ENCODE data around the gene TMEM119. TPM values are rescaled to one million over a fixed set of nuclear protein-coding genes. Genes with fewer than 3 reads are reported as not detected.
A peak's percentile ranks its signal among the peaks of the same experiment; 100 is the strongest.

TMEM119 gene
- total RNA-seq, 1 donor from 2014 or later = 0.36 TPM

GRCh38 chr12:108609537-108610335 is 11.9 kb upstream of the TMEM119 start:
- Mint-ChIP-seq H3K4me3 (ENCODE audit: unreplicated experiment) (no peak overlapping the region), H3K4me1 (ENCODE audit: unreplicated experiment) (peaks cover 3% of the 10 kb centered on the region), H3K36me3 (ENCODE audit: low read depth, unreplicated experiment) (no peaks in the 10 kb centered on the region), H3K9me3 (ENCODE audit: unreplicated experiment) (no peaks in the 10 kb centered on the region), H3K27ac (ENCODE audit: unreplicated experiment) (no peak overlapping the region), H3K27me3 (ENCODE audit: unreplicated experiment) (peaks cover 10% of the 10 kb centered on the region)
- TF ChIP-seq CTCF (IDR thresholded peaks at IDR 0.05; ENCODE audit: unreplicated experiment) = no peak
- DNase-seq (ENCODE audit: low spot score) = no peak

- H3K27ac Mint-ChIP-seq (ENCODE audit: unreplicated experiment) = no peak overlapping the region
- no peak for TF ChIP-seq CTCF (IDR thresholded peaks at IDR 0.05; ENCODE audit: unreplicated experiment)
- peaks cover 11% of the 10 kb centered on the region for H3K27me3 Mint-ChIP-seq (ENCODE audit: unreplicated experiment)
- no peak for DNase-seq (ENCODE audit: low spot score)
- H3K4me3 Mint-ChIP-seq (ENCODE audit: unreplicated experiment) = no peak overlapping the region
- H3K36me3 Mint-ChIP-seq (ENCODE audit: low read depth, unreplicated experiment) = no peaks in the 10 kb centered on the region
- no peaks in the 10 kb centered on the region for H3K9me3 Mint-ChIP-seq (ENCODE audit: unreplicated experiment)
- H3K4me1 Mint-ChIP-seq (ENCODE audit: unreplicated experiment) = peaks cover 4% of the 10 kb centered on the region
Measured at GRCh38 chr12:108608616-108609015, 10.7 kb upstream of the TMEM119 start.

- H3K4me1 Mint-ChIP-seq (ENCODE audit: unreplicated experiment) = peaks cover 4% of the 10 kb centered on the region
- TF ChIP-seq CTCF (IDR thresholded peaks at IDR 0.05; ENCODE audit: unreplicated experiment) = no peak
- H3K36me3 Mint-ChIP-seq (ENCODE audit: low read depth, unreplicated experiment) = no peaks in the 10 kb centered on the region
- H3K9me3 Mint-ChIP-seq (ENCODE audit: unreplicated experiment) = no peaks in the 10 kb centered on the region
- H3K27ac Mint-ChIP-seq (ENCODE audit: unreplicated experiment) = no peak overlapping the region
- H3K4me3 Mint-ChIP-seq (ENCODE audit: unreplicated experiment) = peak overlapping the region; percentile 25
- DNase-seq (ENCODE audit: low spot score) = no peak
- H3K27me3 Mint-ChIP-seq (ENCODE audit: unreplicated experiment) = peaks cover 11% of the 10 kb centered on the region
Measured at GRCh38 chr12:108607981-108608600, 10.2 kb upstream of the TMEM119 start.

- H3K27ac Mint-ChIP-seq (ENCODE audit: unreplicated experiment) = no peak overlapping the region
- H3K36me3 Mint-ChIP-seq (ENCODE audit: low read depth, unreplicated experiment) = no peaks in the 10 kb centered on the region
- H3K27me3 Mint-ChIP-seq (ENCODE audit: unreplicated experiment) = peaks cover 7% of the 10 kb centered on the region
- TF ChIP-seq CTCF (IDR thresholded peaks at IDR 0.05; ENCODE audit: unreplicated experiment) = no peak
- H3K4me3 Mint-ChIP-seq (ENCODE audit: unreplicated experiment) = no peak overlapping the region
- DNase-seq (ENCODE audit: low spot score) = no peak
- H3K9me3 Mint-ChIP-seq (ENCODE audit: unreplicated experiment) = no peaks in the 10 kb centered on the region
- peaks cover 4% of the 10 kb centered on the region for H3K4me1 Mint-ChIP-seq (ENCODE audit: unreplicated experiment)
Measured at GRCh38 chr12:108606492-108606891, 8.6 kb upstream of the TMEM119 start.
